ENCODE results near the gene GAGE1. TPM values are rescaled to one million over a fixed set of nuclear protein-coding genes. Genes with fewer than 3 reads are reported as not detected.
"Not testable (repeated sequence)": the region's sequence is repeated elsewhere in the genome, so short reads cannot be mapped to it uniquely, and the experiment has no call there.

The GAGE1 gene
- polyA plus RNA-seq (2012; ENCODE audit: missing spikeins), result not detected

DNA sequence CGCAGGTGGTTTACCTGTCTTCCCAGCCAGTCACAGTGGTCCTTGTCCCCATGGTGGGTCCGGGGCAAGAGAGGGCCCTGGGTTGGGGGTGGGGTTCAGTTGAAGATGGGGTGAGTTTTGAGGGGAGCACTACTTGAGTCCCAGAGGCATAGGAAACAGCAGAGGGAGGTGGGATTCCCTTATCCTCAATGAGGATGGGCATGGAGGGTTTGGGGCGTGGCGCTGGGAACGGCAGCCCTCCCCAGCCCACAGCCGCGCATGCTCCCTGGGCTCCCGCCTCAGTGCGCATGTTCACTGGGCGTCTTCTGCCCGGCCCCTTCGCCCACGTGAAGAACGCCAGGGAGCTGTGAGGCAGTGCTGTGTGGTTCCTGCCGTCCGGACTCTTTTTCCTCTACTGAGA is at the start of gene GAGE1:
Gene GAGE1, plus strand, starts transcription at position 301 of the 400 bp plus-strand sequence. CDS start 1,155 bp downstream, outside the sequence.
- not testable (repeated sequence) for FAIRE-seq; DNase-seq (ENCODE audit: insufficient read length)

GRCh38 chrX:49550989-49551388 is 47.8 kb upstream of the GAGE1 start, which contains the start of gene GAGE12E:
GAGE12E (plus strand) TSS chrX:49551289; CDS start chrX:49552444, 1,155 bp downstream.
- not testable (repeated sequence) for DNase-seq (ENCODE audit: insufficient read length); FAIRE-seq

DNA sequence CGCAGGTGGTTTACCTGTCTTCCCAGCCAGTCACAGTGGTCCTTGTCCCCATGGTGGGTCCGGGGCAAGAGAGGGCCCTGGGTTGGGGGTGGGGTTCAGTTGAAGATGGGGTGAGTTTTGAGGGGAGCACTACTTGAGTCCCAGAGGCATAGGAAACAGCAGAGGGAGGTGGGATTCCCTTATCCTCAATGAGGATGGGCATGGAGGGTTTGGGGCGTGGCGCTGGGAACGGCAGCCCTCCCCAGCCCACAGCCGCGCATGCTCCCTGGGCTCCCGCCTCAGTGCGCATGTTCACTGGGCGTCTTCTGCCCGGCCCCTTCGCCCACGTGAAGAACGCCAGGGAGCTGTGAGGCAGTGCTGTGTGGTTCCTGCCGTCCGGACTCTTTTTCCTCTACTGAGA is 38.3 kb upstream of the GAGE1 start, which contains the start of gene GAGE12F:
Gene GAGE12F, plus strand, starts transcription at position 301 of the 400 bp plus-strand sequence. CDS start 1,155 bp downstream, outside the sequence.
- DNase-seq (ENCODE audit: insufficient read length); FAIRE-seq: not testable (repeated sequence)

GRCh38 chrX:49568728-49569127 is 30.1 kb upstream of the GAGE1 start:
- not testable (repeated sequence) for FAIRE-seq; DNase-seq (ENCODE audit: insufficient read length)

- not testable (repeated sequence) for DNase-seq (ENCODE audit: insufficient read length); FAIRE-seq
Observed at GRCh38 chrX:49569152-49569551, 29.7 kb upstream of the GAGE1 start.

- FAIRE-seq; DNase-seq (ENCODE audit: insufficient read length): not testable (repeated sequence)
Observed at GRCh38 chrX:49570100-49570499, 28.7 kb upstream of the GAGE1 start, which contains the start of gene GAGE12G. GAGE12G (plus strand) TSS chrX:49570400; CDS start chrX:49571555, 1,155 bp downstream.

DNA sequence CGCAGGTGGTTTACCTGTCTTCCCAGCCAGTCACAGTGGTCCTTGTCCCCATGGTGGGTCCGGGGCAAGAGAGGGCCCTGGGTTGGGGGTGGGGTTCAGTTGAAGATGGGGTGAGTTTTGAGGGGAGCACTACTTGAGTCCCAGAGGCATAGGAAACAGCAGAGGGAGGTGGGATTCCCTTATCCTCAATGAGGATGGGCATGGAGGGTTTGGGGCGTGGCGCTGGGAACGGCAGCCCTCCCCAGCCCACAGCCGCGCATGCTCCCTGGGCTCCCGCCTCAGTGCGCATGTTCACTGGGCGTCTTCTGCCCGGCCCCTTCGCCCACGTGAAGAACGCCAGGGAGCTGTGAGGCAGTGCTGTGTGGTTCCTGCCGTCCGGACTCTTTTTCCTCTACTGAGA is 19.2 kb upstream of the GAGE1 start, which contains the start of gene GAGE12H:
Gene GAGE12H, plus strand, starts transcription at position 301 of the 400 bp plus-strand sequence. CDS start 1,155 bp downstream, outside the sequence.
- not testable (repeated sequence) for FAIRE-seq; DNase-seq (ENCODE audit: insufficient read length)

GRCh38 chrX:49589196-49589595 is 9.6 kb upstream of the GAGE1 start, which contains the start of gene GAGE2A:
GAGE2A (plus strand) TSS chrX:49589496; CDS start chrX:49590651, 1,155 bp downstream.
- not testable (repeated sequence) for FAIRE-seq; DNase-seq (ENCODE audit: insufficient read length)

DNA sequence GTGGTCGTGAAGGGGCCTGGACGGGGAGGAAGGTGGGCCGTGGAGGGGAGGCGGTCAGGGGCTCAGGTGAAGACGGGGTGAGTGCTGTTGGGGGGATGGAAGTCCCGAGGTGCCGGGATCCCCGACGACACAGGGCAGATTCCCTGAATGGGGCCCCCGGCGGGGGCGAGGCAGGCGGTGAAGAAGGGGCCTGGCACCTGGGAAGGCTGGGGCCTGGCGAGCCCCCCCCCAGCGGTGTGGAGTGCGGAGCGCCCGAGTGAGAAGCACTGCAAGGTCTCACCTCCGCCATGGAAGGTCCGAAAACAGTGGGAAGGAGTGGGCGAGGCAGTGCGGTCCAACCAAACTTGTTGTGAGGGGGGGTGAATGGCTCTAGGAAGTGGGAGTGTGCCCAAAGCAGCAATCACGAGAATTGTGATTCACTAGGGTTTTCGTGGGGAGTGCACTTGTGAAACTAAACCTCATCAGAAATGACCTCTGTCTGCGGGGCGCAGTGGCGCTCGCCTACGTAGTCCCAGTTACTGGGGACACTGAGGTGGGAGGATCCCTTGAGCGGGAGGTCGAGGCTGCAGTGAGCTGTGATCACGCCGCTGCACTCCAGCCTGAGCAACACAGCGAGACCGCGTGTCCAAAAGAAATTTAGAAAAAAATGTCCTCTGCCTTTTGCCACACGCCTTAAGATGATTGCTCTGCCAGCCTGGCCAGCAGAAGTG is 8.9 kb upstream of the GAGE1 start:
- FAIRE-seq; DNase-seq (ENCODE audit: insufficient read length): not testable (repeated sequence)

- DNase-seq (ENCODE audit: insufficient read length); FAIRE-seq: not testable (repeated sequence)
Observed at GRCh38 chrX:49590488-49590887, 8.3 kb upstream of the GAGE1 start.

- TF ChIP-seq POLR2AphosphoS5 (IDR thresholded peaks at IDR 0.05; ENCODE audit: low read depth, low read length), result no peak
- TF ChIP-seq TAF1 (IDR thresholded peaks at IDR 0.05; ENCODE audit: borderline replicate concordance, low read depth, low read length), result no peak
- no peak for TF ChIP-seq POLR2A (IDR thresholded peaks at IDR 0.05; ENCODE audit: low read depth, low read length)
- FAIRE-seq (no peak), DNase-seq (ENCODE audit: insufficient read length) (no peak)
Observed at GRCh38 chrX:49610718-49611310, 12.0 kb downstream of the GAGE1 start.

DNA sequence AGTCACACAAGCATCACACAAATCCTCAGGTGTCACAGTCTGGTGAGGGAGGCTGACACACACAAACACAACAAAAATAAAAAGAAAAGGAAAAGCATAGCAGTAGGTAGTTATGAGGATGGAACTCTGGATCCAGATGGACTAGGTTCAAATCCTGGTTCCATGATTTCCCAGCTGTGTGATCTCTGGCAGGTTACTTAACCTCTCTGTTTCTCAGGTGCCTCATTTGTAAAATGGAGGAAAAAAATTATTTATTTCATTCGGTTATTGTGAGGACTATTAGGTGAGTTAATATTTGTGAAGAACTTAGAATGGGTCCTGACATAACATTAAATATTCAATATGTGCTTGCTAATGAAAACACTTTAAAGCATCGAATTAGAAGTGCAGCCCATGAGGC is 19.8 kb downstream of the GAGE1 start:
- no peak for DNase-seq (ENCODE audit: insufficient read length)
- TF ChIP-seq POLR2AphosphoS5 (IDR thresholded peaks at IDR 0.05; ENCODE audit: low read depth, low read length), result no peak
- no peak for TF ChIP-seq POLR2A (IDR thresholded peaks at IDR 0.05; ENCODE audit: low read depth, low read length)
- no peak for TF ChIP-seq TAF1 (IDR thresholded peaks at IDR 0.05; ENCODE audit: borderline replicate concordance, low read depth, low read length)
- no peak for FAIRE-seq

DNA sequence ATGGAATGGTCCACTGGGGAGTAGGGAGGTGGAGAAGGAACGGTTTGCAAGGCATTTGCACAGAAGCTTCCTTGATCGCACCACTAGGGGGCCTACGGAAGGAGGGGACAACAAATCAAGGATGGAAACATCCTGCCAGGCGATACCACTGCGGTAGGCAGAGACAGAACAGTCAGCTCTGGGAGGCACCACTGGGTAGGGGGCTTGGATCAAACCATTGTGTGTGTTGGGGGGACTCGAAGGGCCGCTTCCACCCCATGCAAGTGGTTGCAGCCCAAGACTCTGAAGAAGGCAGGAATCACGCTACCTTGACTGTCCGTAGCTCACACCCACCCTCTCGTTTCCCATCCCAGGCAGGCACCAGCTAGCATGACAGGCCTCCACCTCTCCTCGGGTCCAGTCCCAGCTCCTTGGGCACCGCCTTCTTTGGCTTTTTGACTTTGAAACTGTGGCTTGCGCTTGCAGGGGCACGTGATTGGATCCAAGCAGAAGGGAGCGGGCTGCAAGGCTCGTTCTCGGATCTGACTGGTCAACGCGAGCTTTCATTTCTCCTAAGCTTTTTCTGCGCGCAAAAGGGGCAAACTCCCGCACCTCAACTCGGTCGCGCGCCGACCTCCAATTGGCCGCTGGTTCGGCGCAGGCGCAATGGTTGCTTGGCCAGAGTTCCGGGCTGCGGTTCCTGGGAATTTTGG is 28.4 kb downstream of the GAGE1 start:
- DNase-seq (ENCODE audit: insufficient read length), result no peak
- no peak for FAIRE-seq
- no peak for TF ChIP-seq POLR2A (IDR thresholded peaks at IDR 0.05; ENCODE audit: low read depth, low read length)
- no peak for TF ChIP-seq TAF1 (IDR thresholded peaks at IDR 0.05; ENCODE audit: borderline replicate concordance, low read depth, low read length)
- no peak for TF ChIP-seq POLR2AphosphoS5 (IDR thresholded peaks at IDR 0.05; ENCODE audit: low read depth, low read length)
